Vagina (tissue), 2 donors: ENCODE data around the gene TRAF1. TPM values are rescaled to one million over a fixed set of nuclear protein-coding genes. Genes with fewer than 3 reads are reported as not detected.

Experiments used
- DNase-seq, 2 donors: peaks; one replicate each; pipeline ENCODE4 v3.0.0-alpha.2; 2017; ENCODE audit errors: extremely low spot score in 2 of 2
- H3K27ac ChIP-seq: fragments of 200-600 bp; sonication (generic); one replicate; pipeline ENCODE4 v1.5.1; 2019
- H3K27me3 ChIP-seq: fragments of 200-600 bp; sonication (generic); one replicate; pipeline ENCODE4 v1.5.1; 2019
- H3K36me3 ChIP-seq, 2 donors: fragments of 200-600 bp; sonication (generic); one replicate each; pipeline ENCODE4 v1.5.1; 2017 to 2019
- H3K4me1 ChIP-seq: fragments of 200-600 bp; sonication (generic); one replicate; pipeline ENCODE4 v1.5.1; 2019
- H3K4me3 ChIP-seq, 2 donors: fragments of 200-600 bp; sonication (generic); 1 replicate in 1 of 2; 2 replicates in 1 of 2; pipeline ENCODE4 v1.5.1; 2016 to 2019
- H3K9me3 ChIP-seq: fragments of 200-600 bp; sonication (generic); one replicate; pipeline ENCODE4 v1.5.1; 2019
- CTCF ChIP-seq, 3 experiments: fragments of 450-650 bp in 2 of 3; fragments of 200-600 bp in 1 of 3; sonication (generic) in 1 of 3; IDR thresholded peaks; one replicate each; pipeline ENCODE4 v1.5.1; 2017 to 2019; ENCODE audit warnings: antibody characterized with exemption in 3 of 3, mild to moderate bottlenecking in 2 of 3, moderate library complexity in 2 of 3
- POLR2A ChIP-seq, 2 donors: fragments of 450-650 bp; IDR thresholded peaks; one replicate each; pipeline ENCODE4 v1.6.1; 2017; ENCODE audit warnings: antibody characterized with exemption in 2 of 2, mild to moderate bottlenecking in 2 of 2, moderate library complexity in 2 of 2
- POLR2AphosphoS5 ChIP-seq, 2 donors: sonication (generic); formaldehyde crosslinking; IDR thresholded peaks; one replicate each; pipeline ENCODE4 v1.9.0; 2017; ENCODE audit warnings: antibody characterized with exemption in 2 of 2, mild to moderate bottlenecking in 2 of 2, low read depth in 1 of 2; ENCODE audit not compliant: insufficient read depth in 1 of 2
- intact Hi-C: fragments of 100-400 bp; cut with DNase I; formaldehyde crosslinking; loops from one replicate; pipeline ENCODE4 v1.15.1; 2023
- total RNA-seq: library from RNA; depleted of rRNA; stranded (reverse); fragments of >200 nt; gene quantifications from one replicate; pipeline ENCODE4 v1.2.3, GENCODE V29; 2016

The TRAF1 gene
- total RNA-seq, 1 donor from 2014 or later: 6.9 TPM

GRCh38 chr9:120918931-120919842, 7.4 kb downstream of the TRAF1 start:
- Histone ChIP-seq H3K27ac (peak overlapping the region; percentile 83), H3K27me3 (no peaks in the 10 kb centered on the region), H3K4me1 (peaks cover 40% of the 10 kb centered on the region), H3K9me3 (no peaks in the 10 kb centered on the region), H3K4me3 (no peak overlapping the region), H3K36me3 (no peaks in the 10 kb centered on the region)
- TF ChIP-seq CTCF (IDR thresholded peaks at IDR 0.05) (no peak), POLR2AphosphoS5 (IDR thresholded peaks at IDR 0.05; ENCODE audit: insufficient read depth in 1 of 2, low read depth in 1 of 2) (peak in 1 of 2 donors; percentile 29)
- no peak for DNase-seq
- intact Hi-C loops: no loop called here

DNA sequence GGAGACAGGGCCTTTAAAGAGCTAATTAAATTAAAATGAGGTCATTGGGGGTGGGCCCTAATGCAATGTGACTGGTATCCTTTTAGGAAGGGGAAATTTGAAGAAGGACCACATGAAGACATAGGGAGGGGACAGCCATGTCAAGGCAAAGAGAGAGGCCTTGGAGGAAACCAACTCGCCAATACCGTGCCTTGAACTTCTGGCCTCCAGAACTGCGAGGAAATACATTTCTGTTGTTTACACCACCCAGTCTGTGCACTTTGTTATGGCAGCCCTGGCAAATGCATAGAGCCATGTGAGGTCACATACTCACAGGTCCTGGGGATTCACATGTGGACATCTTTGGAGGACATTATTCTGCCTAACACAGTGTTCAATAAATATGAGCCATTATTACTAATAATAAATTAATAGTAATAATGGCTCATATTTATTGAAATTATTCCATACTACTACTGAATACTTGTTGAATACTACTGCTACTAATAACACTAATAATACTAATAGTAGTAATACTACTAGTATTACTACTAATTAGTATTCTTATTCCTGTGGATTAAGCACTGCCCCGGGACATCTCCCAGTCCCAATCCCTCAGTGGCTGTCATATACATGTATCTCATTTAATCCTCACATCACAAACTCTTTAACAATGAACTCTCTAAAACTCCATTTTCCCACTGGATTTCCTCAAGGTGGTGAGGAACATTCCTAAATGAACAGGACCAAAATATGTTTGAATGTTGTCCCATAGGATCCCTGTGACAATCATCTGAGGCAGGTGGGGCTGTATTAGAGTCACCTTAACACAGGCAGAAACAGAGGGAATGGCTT, 8.4 kb downstream of the TRAF1 start:
- Histone ChIP-seq H3K27me3 (no peaks in the 10 kb centered on the region), H3K4me3 (no peak overlapping the region), H3K4me1 (peaks cover 40% of the 10 kb centered on the region), H3K36me3 (no peaks in the 10 kb centered on the region), H3K27ac (peak overlapping the region; percentile 83), H3K9me3 (no peaks in the 10 kb centered on the region)
- no peak for DNase-seq
- TF ChIP-seq POLR2AphosphoS5 (IDR thresholded peaks at IDR 0.05; ENCODE audit: insufficient read depth in 1 of 2, low read depth in 1 of 2): no peak
- TF ChIP-seq CTCF (IDR thresholded peaks at IDR 0.05): no peak
- TF ChIP-seq POLR2A (IDR thresholded peaks at IDR 0.05): no peak
- intact Hi-C loops: no loop called here

DNA sequence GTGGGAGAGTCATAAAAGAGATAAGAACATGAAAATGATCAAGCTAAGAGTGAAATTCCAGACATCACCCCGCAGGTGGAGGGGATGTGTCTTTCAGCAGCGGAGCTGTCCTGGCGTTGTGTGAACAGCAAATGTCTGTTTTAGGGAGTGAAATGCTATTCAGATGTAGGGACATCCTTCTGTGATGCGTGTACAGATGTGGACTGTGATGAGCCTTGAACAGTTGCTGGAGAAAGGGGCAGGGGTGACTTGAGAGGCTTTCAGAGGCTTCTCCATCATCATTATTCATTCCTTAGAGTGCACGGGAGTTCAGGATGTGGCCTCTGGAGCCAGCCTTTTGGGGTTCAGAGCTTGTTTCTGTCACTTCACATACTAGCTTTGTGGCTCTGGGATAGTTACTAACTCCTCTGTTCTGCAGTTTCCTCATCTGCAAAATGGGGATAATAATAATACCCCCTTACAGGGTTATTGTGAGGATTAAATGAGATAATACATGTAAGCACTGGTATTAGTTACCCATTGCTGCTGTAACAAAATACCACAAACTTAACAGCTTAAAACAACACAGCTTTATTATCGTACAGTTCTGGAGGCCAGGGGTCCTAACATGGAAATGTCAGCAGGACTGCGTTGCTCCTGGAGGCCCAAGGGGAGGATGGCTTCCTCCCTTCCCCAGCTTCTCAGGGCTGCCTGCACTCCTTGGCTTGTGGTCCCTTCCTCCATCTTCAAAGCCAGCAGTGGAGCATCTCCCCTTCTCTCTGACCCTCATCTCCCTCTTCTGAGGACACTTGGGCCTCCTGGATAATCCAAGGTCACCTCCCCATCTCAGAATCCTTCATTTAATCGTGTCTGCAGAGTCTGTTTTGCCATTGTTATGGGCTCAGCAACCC, 9.4 kb downstream of the TRAF1 start:
- Histone ChIP-seq H3K36me3 (no peaks in the 10 kb centered on the region), H3K4me1 (peaks cover 40% of the 10 kb centered on the region), H3K9me3 (no peaks in the 10 kb centered on the region), H3K27me3 (no peaks in the 10 kb centered on the region), H3K27ac (peak overlapping the region; percentile 59), H3K4me3 (no peak overlapping the region)
- intact Hi-C loops: no loop called here
- TF ChIP-seq POLR2A (IDR thresholded peaks at IDR 0.05): no peak
- TF ChIP-seq POLR2AphosphoS5 (IDR thresholded peaks at IDR 0.05; ENCODE audit: insufficient read depth in 1 of 2, low read depth in 1 of 2): no peak
- TF ChIP-seq CTCF (IDR thresholded peaks at IDR 0.05): no peak
- DNase-seq: no peak

GRCh38 chr9:120916588-120916987, 10.0 kb downstream of the TRAF1 start:
- no peaks in the 10 kb centered on the region for H3K9me3 ChIP-seq
- H3K36me3 ChIP-seq: no peaks in the 10 kb centered on the region

More at GRCh38 chr9:120916588-120916987, 10.0 kb downstream of the TRAF1 start:
- DNase-seq: no peak
- no peak overlapping the region for H3K4me3 ChIP-seq
- H3K4me1 ChIP-seq: peaks cover 40% of the 10 kb centered on the region
- H3K27ac ChIP-seq: peak overlapping the region; percentile 59
- no peaks in the 10 kb centered on the region for H3K27me3 ChIP-seq
- intact Hi-C loops: no loop called here
- TF ChIP-seq CTCF (IDR thresholded peaks at IDR 0.05) (no peak), POLR2AphosphoS5 (IDR thresholded peaks at IDR 0.05; ENCODE audit: insufficient read depth in 1 of 2, low read depth in 1 of 2) (peak in 1 of 2 donors; percentile 33), POLR2A (IDR thresholded peaks at IDR 0.05) (no peak)
